ENCODE results near the gene NSFL1C. TPM values are rescaled to one million over a fixed set of nuclear protein-coding genes. Genes with fewer than 3 reads are reported as not detected.

The NSFL1C gene
- total RNA-seq = 20.0 and 22.9 TPM in 2 replicates

DNA sequence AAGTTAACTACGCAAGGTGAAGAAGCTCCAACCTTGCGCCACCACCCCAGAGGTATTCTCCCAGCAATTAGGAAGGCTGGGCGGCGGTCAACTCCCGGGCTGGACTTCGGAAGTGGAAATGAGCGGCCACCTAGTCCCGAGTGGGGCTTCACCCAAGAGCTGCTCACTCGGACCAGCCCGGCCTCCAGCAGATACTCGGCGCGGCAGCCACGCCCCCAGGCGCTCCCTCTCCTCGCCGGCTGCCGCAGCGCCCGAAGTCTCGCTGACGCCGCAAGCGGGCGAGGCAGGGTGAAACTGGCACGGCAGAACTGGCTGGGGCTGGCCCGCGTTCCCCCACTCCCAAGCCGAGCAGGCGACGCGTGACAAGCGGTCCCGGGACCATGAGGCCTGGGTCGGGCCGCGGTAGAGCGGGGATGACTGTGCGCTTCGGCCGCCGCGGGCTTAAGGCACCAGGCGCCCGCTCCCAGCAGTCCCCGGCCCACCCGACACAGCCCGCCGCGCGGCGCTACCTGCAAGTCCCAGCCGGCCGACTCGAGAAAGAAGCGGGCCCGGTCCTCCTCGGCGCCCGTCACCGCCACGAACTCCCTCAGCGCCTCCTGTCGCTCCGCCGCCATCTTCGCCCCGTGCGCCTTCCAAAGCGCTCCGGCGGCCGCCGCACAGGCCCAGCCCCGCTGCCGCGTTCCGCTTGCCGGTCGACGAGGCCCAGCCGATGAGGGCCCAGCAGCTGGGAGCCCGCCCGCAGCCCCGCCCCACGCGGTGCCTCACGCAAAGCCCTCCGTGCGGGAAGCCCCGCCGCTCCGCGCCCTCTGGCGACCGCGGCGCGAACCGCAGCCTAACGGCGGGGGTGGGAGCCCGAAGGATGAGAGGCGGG, at the start of gene NSFL1C:
Gene NSFL1C, minus strand, starts transcription at position 639 of the 871 bp plus-strand sequence. Its CDS starts 25 bp downstream, at position 614.

DNA sequence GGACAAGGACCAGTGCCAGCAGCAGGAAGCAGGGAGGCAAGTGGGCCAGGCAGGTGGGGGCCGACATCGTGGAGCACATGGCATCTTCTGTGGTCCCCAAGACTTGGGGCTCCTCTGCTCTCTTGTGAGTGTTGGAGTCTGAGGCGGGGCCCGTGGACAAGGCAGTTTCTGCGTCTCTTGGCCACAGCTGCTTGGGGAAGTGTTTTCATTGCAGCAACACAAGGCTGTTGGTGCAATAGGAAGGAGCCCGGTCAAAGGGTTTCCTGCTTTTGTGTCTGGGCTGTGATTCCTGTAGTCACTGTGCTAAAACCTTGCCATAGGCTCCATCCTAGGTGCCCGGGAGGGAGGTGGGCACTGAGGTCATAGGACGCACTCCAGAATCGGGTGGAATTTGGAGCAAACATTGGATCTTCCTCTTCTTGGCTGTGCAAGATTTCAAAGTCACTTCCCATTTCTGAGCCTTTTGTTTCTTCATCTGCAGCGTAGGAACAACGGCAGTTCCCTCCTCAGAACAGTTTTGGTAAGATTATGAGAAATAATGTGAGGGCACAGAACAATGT, 24.7 kb upstream of the NSFL1C start, which contains the start of gene SIRPB2:
Gene SIRPB2, minus strand, starts transcription at position 140 of the 560 bp plus-strand sequence. Its CDS starts 61 bp downstream, at position 79.

DNA sequence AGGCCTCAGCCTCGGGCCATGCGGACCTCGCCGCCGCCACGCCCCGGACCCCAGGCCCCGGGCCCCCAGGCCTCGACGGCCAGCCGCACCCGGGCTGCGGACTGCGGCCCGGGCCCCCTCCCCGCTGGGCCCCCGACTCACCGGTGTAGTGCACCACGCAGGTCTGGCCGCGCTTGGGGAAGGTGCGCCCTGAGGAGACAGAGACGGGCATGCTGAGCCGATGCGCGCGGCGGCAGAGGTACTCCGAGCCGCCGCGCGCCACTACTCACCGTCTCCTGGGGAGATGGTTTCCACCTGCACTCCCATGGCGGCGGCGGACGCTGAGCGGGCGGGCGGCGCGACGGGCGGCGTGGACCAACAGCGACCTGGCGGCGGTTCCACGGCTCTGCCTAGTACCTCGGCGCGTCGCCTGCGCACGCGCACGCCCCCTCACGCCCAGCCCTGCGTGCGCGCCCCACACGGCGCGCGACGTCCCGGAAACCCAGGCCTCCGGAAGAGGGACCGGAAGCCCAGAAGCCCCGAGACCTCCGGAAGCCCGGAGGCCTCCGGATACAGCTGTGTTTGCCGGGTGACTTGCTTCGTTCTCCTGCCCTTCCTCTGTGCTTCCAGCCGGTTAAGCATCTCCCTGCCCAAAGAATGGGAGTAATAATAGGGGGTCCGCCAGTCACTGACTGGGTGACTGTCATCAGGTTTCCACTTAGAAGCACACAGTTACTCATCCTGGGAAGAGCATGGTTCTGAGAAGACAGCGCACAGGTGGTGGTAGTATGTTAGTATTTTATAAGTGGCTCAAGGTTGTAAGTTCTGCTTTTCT, 73.7 kb downstream of the NSFL1C start, which contains the start of gene FKBP1A:
Gene FKBP1A, minus strand, starts transcription at position 362 of the 814 bp plus-strand sequence. Its CDS starts 56 bp downstream, at position 306.

Other genes with a start within 250 kb of the NSFL1C start
- not detected in 2 replicates for gene RAD21L1, start 240.8 kb downstream of the NSFL1C start, total RNA-seq
- gene SNPH, start 200.6 kb downstream of the NSFL1C start, total RNA-seq = 0.54 and 0.86 TPM in 2 replicates
- 3.7 and 5.4 TPM in 2 replicates for gene SDCBP2, start 137.7 kb downstream of the NSFL1C start, total RNA-seq
- 256 and 263 TPM in 2 replicates for gene FKBP1A, start 73.8 kb downstream of the NSFL1C start, total RNA-seq
- 0.09 and 0.11 TPM in 2 replicates for gene SIRPB2, start 24.6 kb upstream of the NSFL1C start, total RNA-seq
- gene SIRPD, start 90.9 kb upstream of the NSFL1C start, total RNA-seq = not detected in 2 replicates
- gene SIRPB1, start 153.2 kb upstream of the NSFL1C start, total RNA-seq = 2.8 and 3.3 TPM in 2 replicates
- not detected in 2 replicates for gene SIRPG, start 190.9 kb upstream of the NSFL1C start, total RNA-seq